ENCODE results near the gene SMAD1. TPM values are rescaled to one million over a fixed set of nuclear protein-coding genes. Genes with fewer than 3 reads are reported as not detected.

The SMAD1 gene
- total RNA-seq: 3.7 and 4.7 TPM in 2 replicates

DNA sequence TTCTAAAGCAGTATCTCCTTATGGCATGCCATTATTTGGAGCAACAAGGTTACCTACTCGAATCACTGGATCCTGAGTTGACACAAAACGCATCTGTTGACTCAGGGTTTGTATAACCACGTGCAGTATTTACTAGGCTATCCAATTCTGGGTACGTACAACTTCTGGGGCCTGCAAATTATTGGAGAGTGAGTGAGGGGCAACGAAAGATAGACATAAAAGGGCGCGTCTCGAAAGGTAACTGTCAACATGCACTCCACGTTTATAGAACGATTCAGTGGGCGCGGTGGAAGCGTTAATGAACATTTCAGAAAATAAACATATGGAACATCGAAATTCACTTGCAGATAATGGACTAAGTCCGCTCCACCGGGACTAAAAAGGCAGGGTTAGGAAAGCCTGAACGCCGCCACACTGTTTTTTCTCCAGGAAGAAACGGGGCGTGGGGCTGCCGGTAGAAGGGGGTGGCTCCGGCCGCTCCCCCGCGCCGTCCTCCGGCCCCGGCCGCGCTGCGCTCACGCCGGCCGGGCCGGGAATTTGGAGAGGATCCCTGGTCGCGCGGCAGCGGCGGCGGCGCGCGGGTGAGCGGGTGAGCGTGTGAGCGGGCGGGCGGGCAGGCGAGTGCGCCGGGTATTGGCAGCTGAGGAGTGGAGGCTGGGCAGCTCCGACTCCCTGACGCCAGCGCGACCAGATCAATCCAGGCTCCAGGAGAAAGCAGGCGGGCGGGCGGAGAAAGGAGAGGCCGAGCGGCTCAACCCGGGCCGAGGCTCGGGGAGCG, at the start of gene SMAD1:
Gene SMAD1 (plus strand): TSS at position 690 of the 778 bp plus-strand sequence. CDS start 32,761 bp downstream, outside the sequence.
- intact Hi-C loops (cut with micrococcal nuclease): loop anchor here (10.0 kb wide), 3 partner anchors 267 to 347 kb away; no protein-coding TSS in a partner anchor

DNA sequence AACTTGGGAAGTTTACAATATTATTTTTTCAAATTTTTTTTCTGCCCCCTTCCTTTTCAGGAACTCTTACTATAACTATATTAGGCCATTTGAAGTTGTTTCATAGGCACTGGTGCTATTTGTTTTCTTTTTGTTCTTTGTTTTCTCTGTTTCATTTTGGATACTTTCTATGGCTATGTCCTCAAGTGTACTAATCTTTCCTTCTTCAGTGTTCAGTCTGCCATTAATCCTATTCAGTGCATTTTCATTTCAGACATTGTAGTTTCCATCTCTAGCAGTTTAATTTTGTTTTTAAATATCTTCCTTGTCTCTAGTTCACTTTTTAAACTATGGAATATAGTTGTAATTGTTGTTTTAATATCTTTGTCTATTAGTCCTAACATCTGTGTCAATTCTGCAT, 48.0 kb upstream of the SMAD1 start:
- intact Hi-C loops (cut with micrococcal nuclease): no loop called here

DNA sequence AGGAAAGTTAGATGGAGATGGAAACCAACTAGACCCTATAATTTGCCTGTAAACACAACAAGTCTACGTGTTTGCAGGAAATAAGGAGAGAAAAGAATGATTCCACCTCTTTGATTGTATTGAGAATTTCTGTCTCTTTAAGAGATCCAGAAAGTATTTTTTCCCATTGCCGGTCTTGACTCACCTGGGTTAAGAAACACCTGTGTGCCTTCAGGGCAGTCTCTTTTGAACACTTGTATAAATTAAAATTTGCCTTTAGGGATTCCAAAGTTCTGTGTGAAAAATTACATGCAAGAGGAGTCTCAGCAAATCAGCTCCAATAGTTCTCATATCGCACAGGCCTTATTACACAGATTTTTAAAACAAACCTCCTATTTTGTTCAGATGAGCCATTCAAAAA, 46.0 kb upstream of the SMAD1 start:
- intact Hi-C loops (cut with micrococcal nuclease): no loop called here

DNA sequence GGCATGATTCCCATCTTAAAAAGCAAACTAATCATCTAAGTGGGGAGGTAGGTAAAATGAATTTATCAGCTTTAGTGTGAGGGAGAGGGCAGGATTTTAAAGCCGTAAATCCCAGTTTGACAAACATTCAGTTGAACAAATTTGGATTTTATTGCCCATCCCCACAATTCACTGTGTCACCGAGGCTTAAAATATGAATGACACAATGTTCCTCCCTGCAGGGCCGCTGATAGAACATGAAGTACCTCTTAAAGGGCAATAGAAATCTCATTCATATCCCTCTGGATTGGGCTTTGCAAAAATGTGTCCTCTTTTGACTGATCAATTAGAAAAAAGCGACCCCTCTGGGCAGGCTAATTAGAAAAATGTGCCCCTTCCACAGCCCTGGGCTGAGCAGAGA, 45.5 kb upstream of the SMAD1 start:
- intact Hi-C loops (cut with micrococcal nuclease): no loop called here

DNA sequence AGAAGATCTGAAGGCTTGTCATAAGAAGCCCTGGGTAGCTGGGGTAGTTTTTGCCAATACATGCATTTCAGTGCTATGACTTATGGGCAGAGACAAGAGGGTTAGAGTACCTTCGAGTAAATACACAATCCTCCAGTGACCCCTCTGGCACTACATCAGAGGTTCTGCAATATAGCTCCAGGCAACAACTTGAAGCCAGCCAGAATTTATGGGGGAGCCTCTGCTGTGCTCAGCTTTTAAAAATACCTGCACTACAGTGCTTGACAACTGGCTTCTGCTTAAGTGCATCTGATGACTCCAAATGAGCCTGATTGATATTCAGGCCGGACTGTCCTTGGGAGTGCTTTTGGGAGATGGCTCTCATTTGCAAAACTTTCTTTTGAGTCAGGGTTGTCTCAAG, 44.9 kb upstream of the SMAD1 start:
- intact Hi-C loops (cut with micrococcal nuclease): no loop called here

DNA sequence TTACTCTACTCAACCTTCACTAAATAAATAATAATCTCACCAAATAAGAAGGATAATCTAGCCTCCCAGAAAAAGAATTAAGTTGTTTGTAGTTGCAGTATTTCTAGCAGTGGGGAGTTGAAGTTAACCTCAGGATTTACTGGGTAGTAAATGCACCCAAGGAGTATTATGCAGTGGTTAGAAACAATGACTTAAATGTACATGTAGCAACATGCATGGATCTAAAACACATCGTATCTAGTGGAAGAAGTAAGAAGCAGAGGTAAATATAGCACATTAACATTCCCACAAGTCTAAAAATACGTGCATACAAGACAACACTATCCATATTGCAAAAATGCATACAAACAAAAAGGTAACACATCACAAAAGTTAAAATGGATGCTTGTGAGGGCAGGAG, 44.2 kb upstream of the SMAD1 start:
- intact Hi-C loops (cut with micrococcal nuclease): no loop called here

DNA sequence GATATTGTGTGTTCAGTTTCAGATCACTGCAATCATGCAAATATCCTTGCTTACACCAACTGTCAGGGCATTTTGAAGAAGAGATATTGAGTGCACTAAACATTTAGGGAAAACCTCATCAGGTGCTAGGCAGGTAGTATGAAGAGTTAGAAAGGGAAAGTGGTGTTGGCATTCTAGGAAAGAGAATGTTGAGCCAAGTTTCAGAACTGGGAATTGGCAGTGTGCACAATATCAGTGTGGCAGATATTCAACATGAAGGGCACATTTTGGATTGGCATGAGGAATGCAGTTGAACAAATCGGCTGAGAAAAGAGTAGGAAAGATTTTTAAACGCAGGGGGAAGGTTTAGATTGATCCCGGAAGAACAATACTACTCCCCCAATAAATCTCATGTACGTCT, 43.4 kb upstream of the SMAD1 start:
- intact Hi-C loops (cut with micrococcal nuclease): no loop called here

DNA sequence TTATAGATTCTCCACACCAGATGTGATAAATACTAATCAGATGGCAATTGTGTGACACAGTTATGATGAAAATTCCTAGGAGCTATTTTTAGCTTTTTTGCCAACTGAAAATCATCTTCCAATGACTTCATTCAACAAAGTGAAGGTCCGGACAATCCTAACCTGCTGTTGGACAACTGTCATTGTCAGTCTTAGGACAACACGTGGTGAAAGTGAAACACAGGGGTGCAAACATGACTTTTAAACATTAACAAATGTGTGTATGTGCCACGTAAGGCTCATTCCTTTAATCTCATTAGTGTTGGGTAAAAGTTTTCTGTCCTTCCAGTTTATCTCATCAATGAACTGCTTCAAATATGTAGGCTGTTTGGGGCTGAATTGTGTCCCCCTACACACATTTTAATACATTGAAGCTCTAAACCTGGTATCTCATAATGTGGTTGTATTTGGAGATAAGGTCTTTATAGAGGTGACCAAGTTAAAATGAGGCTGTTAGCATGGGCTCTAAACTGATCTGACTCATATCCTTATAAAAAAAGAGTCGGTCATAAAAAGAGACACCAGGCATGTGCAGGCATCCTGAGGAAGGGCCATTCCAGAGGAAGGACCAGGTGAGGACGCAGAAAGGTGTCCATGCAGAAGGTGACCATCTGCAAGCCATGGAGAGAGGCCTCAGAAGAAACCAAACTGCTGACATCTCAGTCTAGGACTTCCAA, 41.2 kb upstream of the SMAD1 start:
- intact Hi-C loops (cut with micrococcal nuclease): no loop called here

DNA sequence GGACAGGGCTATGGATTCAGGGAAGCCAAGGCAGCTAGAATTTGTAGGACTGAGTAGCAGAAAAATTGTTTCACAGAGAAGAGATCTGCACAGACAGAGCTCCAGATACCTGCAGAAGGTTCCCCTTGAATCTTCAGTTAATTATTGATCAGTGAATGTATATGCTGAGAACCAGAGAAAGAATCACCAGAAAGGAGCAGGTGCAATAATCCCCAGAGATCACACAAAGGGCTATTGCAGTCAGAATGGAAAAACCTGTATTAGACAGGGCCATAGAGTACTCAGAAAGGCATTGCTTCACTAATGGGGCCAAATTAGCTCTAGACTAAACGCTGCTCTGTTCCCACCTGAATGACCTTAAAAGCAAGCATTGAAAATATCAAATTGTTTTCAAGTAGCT, 35.5 kb upstream of the SMAD1 start:
- intact Hi-C loops (cut with micrococcal nuclease): no loop called here

DNA sequence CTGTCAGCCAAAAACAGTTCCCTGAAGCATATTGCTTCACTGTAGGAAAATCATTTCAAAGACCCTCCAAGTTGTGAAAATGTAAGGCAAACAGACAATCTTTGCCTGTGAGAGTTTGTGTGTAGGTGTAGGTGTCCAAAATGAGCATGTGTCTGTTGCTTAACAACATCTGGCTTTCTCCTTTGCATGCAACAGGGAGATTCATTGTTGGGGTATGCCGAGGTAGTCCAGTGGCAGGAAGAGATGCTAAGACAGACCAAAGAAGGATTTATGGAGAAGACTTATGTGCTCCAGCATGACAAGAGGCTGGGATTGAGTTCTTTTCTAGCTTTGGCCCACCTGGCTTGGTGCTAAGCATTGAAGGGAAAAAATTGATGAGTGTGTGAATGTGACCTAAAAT, 29.8 kb upstream of the SMAD1 start:
- intact Hi-C loops (cut with micrococcal nuclease): no loop called here

DNA sequence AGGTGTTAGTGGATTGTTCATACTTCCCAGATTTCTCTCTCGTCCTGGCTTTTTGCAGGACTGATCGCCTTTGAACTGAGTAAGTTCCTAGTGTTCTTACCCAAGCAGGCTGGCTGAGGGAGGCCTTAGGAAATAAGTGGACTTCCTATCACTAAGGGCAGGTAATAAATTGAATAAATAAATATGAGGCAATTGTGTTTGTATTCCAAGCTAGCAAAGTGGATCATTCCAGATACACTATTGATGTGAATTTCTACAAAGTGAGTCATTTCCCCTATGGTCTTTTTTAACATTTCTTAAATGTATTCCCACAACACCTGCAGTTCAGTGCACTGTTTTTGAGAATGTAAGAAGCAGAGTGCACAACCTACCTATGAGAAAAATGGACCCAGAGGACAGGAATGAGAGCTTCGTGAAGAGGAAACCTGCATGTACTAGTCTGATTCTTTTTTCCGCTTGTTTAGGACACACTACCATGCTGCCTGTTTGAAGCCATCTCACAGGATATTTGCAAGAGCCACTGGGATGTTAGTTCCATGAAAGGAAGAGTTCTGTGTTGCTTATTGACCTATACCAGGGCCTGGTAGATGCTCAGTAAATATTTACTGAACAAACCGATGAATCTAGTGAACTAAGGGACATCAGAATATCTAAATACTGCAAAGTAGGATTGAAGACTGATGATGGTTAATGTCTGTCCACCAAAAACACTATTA, 29.0 kb upstream of the SMAD1 start:
- intact Hi-C loops (cut with micrococcal nuclease): no loop called here

DNA sequence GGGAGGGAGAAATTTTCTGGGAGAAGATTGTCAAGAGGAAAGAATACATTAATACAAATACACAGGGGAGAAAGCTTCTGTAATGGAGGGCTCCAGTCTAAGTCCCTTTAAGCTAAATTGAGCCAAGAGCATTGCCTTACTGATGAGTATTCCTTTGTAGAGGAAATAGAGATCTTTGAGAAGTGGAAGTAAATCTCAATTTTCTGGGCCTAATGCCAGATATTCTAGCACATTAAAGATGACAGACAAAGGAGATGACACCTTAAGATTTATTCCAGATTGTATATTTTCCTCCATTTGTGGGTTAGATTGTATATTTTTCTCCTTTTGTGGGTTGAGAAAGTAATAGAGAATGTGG, 28.5 kb upstream of the SMAD1 start:
- intact Hi-C loops (cut with micrococcal nuclease): no loop called here

DNA sequence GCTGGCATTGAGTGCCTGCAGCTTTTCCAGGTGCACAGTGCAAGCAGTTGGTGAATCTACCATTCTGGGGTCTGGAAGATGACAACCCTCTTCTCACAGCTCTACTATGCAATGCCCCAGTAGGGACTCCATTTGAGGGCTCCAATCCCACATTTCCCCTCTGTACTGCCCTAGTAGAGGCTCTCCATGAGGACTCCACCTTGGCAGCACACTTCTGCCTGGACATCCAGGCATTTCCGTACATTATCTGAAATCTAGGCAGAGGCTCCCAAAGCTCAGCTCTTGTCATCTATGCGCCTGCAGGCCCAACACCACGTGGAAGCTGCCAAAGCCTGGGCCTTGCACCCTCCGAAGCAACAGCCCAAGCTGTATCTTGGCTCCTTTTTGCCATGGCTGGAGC, 8.4 kb upstream of the SMAD1 start:
- intact Hi-C loops (cut with micrococcal nuclease): no loop called here

DNA sequence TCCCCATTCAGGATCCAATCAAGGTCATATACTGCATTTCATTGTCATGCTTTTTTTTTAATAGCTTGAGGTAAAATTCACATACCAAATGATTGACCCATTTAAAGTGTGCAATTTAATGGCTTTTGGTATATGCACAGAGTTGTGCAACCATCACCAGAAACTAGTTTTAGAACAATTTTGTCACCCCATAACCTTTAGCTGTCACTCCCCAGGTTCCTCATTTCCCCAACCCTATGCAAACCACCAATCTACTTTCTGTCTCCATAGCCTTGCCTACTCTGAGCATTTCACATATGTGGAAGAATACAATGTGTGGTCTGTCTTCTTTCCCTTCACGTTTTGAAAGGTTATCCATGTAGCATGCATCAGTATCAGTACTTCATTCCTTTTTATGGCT, 1.4 kb upstream of the SMAD1 start:
- intact Hi-C loops (cut with micrococcal nuclease): loop anchor here (10.0 kb wide), 3 partner anchors 265 to 345 kb away; no protein-coding TSS in a partner anchor

DNA sequence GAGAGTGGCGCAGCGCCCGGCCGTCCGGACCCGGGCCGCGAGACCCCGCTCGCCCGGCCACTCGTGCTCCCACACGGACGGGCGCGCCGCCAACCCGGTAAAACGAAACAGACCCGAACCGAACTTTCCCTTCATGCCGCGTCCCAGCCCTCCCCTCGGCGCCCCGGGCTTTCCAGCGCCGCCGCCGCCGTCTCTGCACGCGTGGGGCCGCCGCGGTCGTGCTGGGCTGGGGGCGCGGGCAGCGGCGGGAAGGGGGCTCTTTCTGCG, 222 bp downstream of the SMAD1 start:
- intact Hi-C loops (cut with micrococcal nuclease): loop anchor here (2.0 to 10.0 kb wide), 6 partner anchors 75 to 457 kb away; partner anchors contain the start of genes MMAA and ZNF827

DNA sequence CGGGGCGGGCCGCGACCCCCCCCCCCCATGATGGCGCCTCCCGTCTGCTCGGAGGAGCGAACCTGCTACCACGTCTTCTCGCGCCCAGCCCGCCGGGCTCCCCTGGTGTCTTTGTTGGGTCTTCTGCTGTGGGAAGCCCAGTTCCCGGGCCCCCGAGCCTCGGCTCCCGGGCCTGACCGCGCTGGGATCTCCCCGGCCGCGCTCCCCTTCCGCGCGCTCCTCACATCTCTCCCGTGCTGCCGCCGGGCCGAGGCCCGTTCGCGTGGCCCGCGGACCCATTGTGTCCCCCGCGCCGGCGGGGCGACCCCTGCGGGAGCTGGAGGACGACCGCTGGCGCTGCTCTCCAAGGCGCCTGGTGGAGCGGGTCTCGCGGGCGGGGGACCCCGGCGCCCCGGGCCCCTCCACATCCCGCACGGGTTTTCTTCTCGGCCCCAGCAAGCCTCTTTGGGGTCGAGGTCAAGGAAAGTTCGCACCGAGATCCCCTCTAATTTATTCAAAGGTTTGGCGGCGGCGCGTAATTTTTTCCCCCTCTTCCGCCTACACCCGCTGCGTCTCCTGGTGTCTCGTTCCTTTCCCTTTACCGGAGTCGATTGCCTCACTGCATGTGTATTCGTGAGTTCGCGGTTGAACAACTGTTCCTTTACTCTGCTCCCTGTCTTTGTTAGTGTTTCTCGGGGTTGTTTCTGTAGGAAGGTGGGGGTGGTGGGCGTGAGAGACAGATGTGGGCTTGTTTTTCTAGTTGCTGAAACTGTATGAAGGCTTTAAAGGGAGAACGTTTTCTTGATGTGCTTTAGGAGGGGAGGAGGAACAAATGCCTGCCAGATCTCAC, 770 bp downstream of the SMAD1 start:
- intact Hi-C loops (cut with micrococcal nuclease): loop anchor here (1.0 to 10.0 kb wide), 7 partner anchors 74 to 456 kb away; partner anchors contain the start of genes MMAA, OTUD4 and ZNF827

DNA sequence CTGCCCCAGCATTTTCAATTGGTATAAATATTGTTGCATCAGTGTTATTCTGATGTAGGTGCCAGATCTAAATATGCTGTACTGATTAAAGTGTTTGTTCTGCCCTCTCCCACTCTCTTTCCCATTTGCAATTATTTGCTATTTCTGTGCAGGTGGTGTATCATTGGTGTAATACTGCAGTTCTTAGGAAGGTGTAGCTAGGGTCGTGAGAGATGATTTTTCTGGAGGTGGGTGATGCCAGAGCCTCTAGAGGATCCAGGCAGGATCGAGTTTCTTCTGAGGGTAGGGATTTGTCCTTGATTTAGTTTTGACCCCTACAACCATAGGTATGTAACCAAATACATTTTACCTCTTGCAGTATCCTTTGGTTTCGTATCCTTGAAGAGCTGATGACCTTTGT, 1.9 kb downstream of the SMAD1 start:
- intact Hi-C loops (cut with micrococcal nuclease): loop anchor here (1.0 to 10.0 kb wide), 7 partner anchors 73 to 455 kb away; partner anchors contain the start of genes MMAA, OTUD4 and ZNF827

DNA sequence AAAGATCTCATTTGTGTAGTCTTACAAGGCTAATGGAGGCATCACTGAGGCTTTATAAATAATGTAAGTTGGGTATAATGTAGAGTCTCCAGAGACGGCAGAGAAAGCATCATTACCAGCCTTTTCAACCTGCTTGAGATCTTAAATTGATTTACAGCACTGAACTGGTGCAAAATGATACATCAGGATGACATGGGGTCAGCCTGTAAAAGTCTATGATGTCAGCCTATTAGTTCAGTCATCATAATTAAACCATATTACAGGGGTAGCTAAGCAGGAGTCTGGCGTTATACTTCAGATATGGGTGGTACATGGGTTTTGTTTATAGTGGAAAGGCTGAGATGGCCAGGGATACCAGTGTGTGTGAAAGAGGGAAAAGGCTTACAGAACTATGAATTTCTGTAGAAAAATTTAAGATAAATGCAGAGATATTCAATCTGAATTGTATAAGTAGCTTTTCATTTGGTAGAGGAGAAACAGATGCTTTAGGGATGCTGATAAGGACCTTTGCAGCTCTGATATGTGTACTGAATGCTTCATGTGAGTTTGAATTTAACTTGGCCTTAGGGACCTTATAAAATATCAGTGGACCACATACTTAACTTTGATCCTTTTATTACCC, 2.7 kb downstream of the SMAD1 start:
- intact Hi-C loops (cut with micrococcal nuclease): loop anchor here (10.0 kb wide), 3 partner anchors 270 to 350 kb away; no protein-coding TSS in a partner anchor

DNA sequence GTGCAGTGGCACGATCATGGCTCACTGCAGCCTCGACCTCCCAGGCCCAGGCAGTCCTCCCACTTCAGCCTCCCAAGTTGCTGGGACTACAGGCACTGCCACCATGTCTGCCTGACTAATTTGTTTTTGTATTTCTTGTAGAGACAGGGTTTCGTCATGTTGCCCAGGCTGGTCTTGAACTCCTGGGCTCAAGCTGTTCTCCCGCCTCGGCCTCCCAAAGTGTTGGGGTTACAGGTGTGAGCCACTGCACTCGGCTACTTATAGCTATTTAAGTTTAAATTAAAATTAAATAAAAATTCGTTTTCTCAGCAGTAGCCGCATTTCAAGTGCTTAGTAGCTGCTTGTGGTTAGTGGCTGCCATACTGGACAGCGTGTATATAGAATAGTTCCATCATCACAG, 3.5 kb downstream of the SMAD1 start:
- intact Hi-C loops (cut with micrococcal nuclease): loop anchor here (10.0 kb wide), 3 partner anchors 270 to 350 kb away; no protein-coding TSS in a partner anchor

DNA sequence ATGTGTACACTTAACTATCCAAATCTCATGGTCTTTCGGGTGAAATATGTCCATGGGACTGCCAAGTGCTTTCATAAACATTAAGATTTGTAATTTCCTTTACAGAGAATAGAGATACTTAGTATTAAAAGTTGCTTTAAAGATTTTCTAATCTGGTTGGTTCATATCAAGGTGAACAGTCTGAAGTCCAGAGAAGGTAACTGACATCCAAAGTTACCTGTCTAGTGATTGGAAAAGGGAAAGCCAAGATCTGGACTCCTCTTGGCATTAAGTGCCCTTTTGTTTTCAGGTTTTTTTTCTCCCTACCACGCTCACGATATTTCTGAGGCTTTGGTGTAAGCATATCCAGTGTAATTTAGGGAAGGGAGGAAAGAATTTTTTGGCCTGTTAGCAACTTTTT, 5.0 kb downstream of the SMAD1 start:
- intact Hi-C loops (cut with micrococcal nuclease): loop anchor here (10.0 kb wide), 3 partner anchors 272 to 352 kb away; no protein-coding TSS in a partner anchor
